HepG2 (cell line): ENCODE data around the gene SELENOH. TPM values are rescaled to one million over a fixed set of nuclear protein-coding genes. Genes with fewer than 3 reads are reported as not detected.

Experiments
- ATF7-NPFF ChIP-seq: sonication (generic); formaldehyde crosslinking; IDR thresholded peaks from 2 replicates; pipeline ENCODE4 v1.8.1; 2023; ENCODE audit warnings: mild to moderate bottlenecking, low read depth, missing genetic modification reagents, moderate library complexity
- BCL6 ChIP-seq: IDR thresholded peaks from 2 replicates; pipeline ENCODE4 v1.6.1; 2016; ENCODE audit warnings: missing genetic modification reagents, missing compliant biosample characterization
- CCAR2 ChIP-seq: fragments of 200-400 bp; formaldehyde crosslinking; optimal IDR thresholded peaks from 2 replicates; pipeline ENCODE3; 2018; ENCODE audit warnings: low read depth, mild to moderate bottlenecking, low read length, moderate library complexity
- CCDC6 ChIP-seq: sonication (generic); formaldehyde crosslinking; IDR thresholded peaks from 2 replicates; pipeline ENCODE4 v1.8.1; 2022; ENCODE audit warnings: mild to moderate bottlenecking, missing genetic modification reagents, moderate library complexity
- ELF1 ChIP-seq: sonication (generic); formaldehyde crosslinking; IDR thresholded peaks from 2 replicates; pipeline ENCODE4 v1.4.0; 2020; ENCODE audit warnings: missing genetic modification reagents
- GABPB1 ChIP-seq: IDR thresholded peaks from 2 replicates; pipeline ENCODE4 v1.6.1; 2016; ENCODE audit warnings: mild to moderate bottlenecking, missing genetic modification reagents, moderate library complexity, missing compliant biosample characterization
- HIVEP1 ChIP-seq: sonication (generic); formaldehyde crosslinking; IDR thresholded peaks from 2 replicates; pipeline ENCODE4 v1.4.0; 2020; ENCODE audit warnings: mild to moderate bottlenecking, missing genetic modification reagents
- JARID2 ChIP-seq: sonication (generic); formaldehyde crosslinking; IDR thresholded peaks from 2 replicates; pipeline ENCODE4 v1.8.1; 2023; ENCODE audit warnings: missing genetic modification reagents, inconsistent platforms; ENCODE audit not compliant: insufficient replicate concordance
- MATR3 ChIP-seq: sonication (generic); formaldehyde crosslinking; IDR thresholded peaks from 2 replicates; pipeline ENCODE4 v1.4.0; 2020; ENCODE audit warnings: missing genetic modification reagents
- NFE2L1 ChIP-seq: sonication (generic); formaldehyde crosslinking; IDR thresholded peaks from 2 replicates; pipeline ENCODE4 v1.4.0; 2020; ENCODE audit warnings: missing genetic modification reagents, mild to moderate bottlenecking, borderline replicate concordance
- NKX3-1 ChIP-seq: sonication (generic); formaldehyde crosslinking; IDR thresholded peaks from 2 replicates; pipeline ENCODE4 v1.5.0; 2020; ENCODE audit warnings: missing genetic modification reagents
- PITX1 ChIP-seq: sonication (generic); formaldehyde crosslinking; IDR thresholded peaks from 2 replicates; pipeline ENCODE4 v1.5.1; 2020; ENCODE audit warnings: mild to moderate bottlenecking, missing genetic modification reagents
- RARG ChIP-seq: sonication (generic); formaldehyde crosslinking; IDR thresholded peaks from 2 replicates; pipeline ENCODE4 v1.4.0; 2020; ENCODE audit warnings: low read depth, mild to moderate bottlenecking, missing genetic modification reagents
- SKI ChIP-seq: fragments of 450-650 bp; IDR thresholded peaks from one replicate; pipeline ENCODE4 v1.6.1; 2018; ENCODE audit warnings: mild to moderate bottlenecking; ENCODE audit not compliant: partially characterized antibody
- SOX6 ChIP-seq, 2 experiments: fragments of 450-650 bp in 1 of 2; sonication (generic) in 1 of 2; formaldehyde crosslinking in 1 of 2; IDR thresholded peaks; 2 replicates each; pipeline versions ENCODE4 v1.4.0 to v1.6.1; 2017 to 2020; ENCODE audit warnings: antibody characterized with exemption in 1 of 2, mild to moderate bottlenecking in 1 of 2, missing genetic modification reagents in 1 of 2
- ZSCAN25 ChIP-seq: sonication (generic); formaldehyde crosslinking; IDR thresholded peaks from 2 replicates; pipeline ENCODE4 v1.8.0; 2022; ENCODE audit warnings: mild to moderate bottlenecking, missing genetic modification reagents
- polyA plus RNA-seq, 8 experiments: library from polyadenylated mRNA; depleted of rRNA in 3 of 8; stranded (reverse) in 7 of 8; unstranded in 1 of 8; fragments of >200 nt; fragmentation: Illumina TruSeq in 4 of 8; extraction: Trizol in 4 of 8; gene quantifications; 2 replicates each; pipeline versions ENCODE4 v1.2.1 to v1.2.3, GENCODE V29; 2011 to 2016; ENCODE audit warnings: low read depth in 4 of 8, missing spikeins in 1 of 8, mixed read lengths in 1 of 8; ENCODE audit not compliant: insufficient read depth in 1 of 8
- total RNA-seq, 5 experiments: library from RNA; depleted of rRNA; stranded (reverse); fragments of >200 nt; fragmentation: Illumina TruSeq; extraction: Trizol; gene quantifications; 2 replicates each; pipeline ENCODE4 v1.2.3, GENCODE V29; 2016; ENCODE audit warnings: low read depth in 1 of 5
- TF ChIP-seq, protein P1 (sequence below): IDR thresholded peaks from 2 replicates; pipeline ENCODE4 v1.6.1; 2016; ENCODE audit warnings: low read depth, borderline replicate concordance
- TF ChIP-seq, protein P2 (sequence below): sonication (generic); formaldehyde crosslinking; IDR thresholded peaks from 2 replicates; pipeline ENCODE4 v1.4.0; 2020; ENCODE audit warnings: missing genetic modification reagents
- TF ChIP-seq, protein P3 (sequence below): sonication (generic); formaldehyde crosslinking; IDR thresholded peaks from 2 replicates; pipeline ENCODE4 v1.4.0; 2020; ENCODE audit warnings: mild to moderate bottlenecking, missing genetic modification reagents, borderline replicate concordance
- TF ChIP-seq, protein P4 (sequence below): sonication (generic); formaldehyde crosslinking; IDR thresholded peaks from 2 replicates; pipeline ENCODE4 v1.8.0; 2022; ENCODE audit warnings: missing genetic modification reagents, mild to moderate bottlenecking, borderline replicate concordance

Gene SELENOH
- total and polyA plus RNA-seq, 2 of the 13 experiments (the other 11 are each of a cell fraction or from before 2014, with no cell fraction given), result 27.2 to 77.4 TPM

DNA sequence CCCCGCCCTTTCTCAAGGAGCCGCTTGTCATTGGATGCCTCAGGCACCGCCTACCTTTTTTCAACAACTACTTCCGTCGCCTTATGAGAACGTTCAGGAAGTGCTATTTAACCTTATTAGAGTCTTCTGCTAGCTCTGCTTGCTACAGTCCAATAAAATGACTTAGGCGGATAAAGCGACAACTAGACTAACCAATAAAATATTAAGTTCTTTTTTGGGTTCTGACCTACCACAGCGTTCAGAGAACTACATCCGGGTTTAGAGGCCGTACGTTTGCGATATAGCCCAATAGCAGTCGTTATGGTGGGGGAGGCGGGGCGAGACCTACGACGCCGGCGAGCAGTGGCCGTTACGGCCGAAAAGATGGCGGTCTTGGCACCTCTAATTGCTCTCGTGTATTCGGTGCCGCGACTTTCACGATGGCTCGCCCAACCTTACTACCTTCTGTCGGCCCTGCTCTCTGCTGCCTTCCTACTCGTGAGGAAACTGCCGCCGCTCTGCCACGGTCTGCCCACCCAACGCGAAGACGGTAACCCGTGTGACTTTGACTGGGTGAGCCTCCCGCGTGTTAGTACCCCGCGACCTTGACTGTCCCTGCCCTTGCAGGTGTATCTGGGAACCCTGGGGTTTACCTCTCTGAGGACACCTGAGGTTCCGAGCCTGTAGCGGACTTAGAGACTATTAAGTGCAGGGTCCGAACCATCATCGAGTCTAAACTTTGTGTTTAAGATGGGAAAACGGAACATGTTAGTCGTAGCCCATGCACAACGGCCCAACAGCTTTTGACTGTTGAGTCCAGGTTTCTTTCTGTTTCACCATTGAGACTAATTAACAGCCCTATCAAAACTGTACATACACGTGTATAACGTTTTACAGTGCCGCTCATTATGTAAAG is 28.8 kb upstream of the SELENOH start, which contains the start of gene TMX2 (continued):
- TF ChIP-seq SOX6 (IDR thresholded peaks at IDR 0.05) (no peak), SOX6 (CRISPR knock-in tag; IDR thresholded peaks at IDR 0.05) (no peak), ELF1 (peak; percentile 83), PITX1 (CRISPR knock-in tag) (no peak), GABPB1 (peak; percentile 94), HIVEP1 (0 out of 2 replicates have a peak, but pooled peaks have one; percentile 2), JARID2 (CRISPR knock-in tag) (no peak), ATF7-NPFF (CRISPR knock-in tag) (0 out of 2 replicates have a peak, but pooled peaks have one; percentile 21), NFE2L1 (peak; percentile 83; the same call in 1 of the 2 replicates), CCAR2 (no peak), ZSCAN25 (CRISPR knock-in tag) (no peak), MATR3 (CRISPR knock-in tag) (no peak), BCL6 (no peak), CCDC6 (CRISPR knock-in tag) (no peak), NKX3-1 (CRISPR knock-in tag) (peak; percentile 66; the same call in 1 of the 2 replicates), SKI (no peak), RARG (CRISPR knock-in tag) (0 out of 2 replicates have a peak, but pooled peaks have one; percentile 21)
- TF ChIP-seq, protein P1, sequence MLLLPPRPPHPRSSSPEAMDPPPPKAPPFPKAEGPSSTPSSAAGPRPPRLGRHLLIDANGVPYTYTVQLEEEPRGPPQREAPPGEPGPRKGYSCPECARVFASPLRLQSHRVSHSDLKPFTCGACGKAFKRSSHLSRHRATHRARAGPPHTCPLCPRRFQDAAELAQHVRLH (CRISPR knock-in tag), result peak; percentile 58; the same call in 1 of the 2 replicates
- TF ChIP-seq, protein P2, sequence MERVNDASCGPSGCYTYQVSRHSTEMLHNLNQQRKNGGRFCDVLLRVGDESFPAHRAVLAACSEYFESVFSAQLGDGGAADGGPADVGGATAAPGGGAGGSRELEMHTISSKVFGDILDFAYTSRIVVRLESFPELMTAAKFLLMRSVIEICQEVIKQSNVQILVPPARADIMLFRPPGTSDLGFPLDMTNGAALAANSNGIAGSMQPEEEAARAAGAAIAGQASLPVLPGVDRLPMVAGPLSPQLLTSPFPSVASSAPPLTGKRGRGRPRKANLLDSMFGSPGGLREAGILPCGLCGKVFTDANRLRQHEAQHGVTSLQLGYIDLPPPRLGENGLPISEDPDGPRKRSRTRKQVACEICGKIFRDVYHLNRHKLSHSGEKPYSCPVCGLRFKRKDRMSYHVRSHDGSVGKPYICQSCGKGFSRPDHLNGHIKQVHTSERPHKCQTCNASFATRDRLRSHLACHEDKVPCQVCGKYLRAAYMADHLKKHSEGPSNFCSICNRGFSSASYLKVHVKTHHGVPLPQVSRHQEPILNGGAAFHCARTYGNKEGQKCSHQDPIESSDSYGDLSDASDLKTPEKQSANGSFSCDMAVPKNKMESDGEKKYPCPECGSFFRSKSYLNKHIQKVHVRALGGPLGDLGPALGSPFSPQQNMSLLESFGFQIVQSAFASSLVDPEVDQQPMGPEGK (CRISPR knock-in tag), result no peak
- TF ChIP-seq, protein P3, sequence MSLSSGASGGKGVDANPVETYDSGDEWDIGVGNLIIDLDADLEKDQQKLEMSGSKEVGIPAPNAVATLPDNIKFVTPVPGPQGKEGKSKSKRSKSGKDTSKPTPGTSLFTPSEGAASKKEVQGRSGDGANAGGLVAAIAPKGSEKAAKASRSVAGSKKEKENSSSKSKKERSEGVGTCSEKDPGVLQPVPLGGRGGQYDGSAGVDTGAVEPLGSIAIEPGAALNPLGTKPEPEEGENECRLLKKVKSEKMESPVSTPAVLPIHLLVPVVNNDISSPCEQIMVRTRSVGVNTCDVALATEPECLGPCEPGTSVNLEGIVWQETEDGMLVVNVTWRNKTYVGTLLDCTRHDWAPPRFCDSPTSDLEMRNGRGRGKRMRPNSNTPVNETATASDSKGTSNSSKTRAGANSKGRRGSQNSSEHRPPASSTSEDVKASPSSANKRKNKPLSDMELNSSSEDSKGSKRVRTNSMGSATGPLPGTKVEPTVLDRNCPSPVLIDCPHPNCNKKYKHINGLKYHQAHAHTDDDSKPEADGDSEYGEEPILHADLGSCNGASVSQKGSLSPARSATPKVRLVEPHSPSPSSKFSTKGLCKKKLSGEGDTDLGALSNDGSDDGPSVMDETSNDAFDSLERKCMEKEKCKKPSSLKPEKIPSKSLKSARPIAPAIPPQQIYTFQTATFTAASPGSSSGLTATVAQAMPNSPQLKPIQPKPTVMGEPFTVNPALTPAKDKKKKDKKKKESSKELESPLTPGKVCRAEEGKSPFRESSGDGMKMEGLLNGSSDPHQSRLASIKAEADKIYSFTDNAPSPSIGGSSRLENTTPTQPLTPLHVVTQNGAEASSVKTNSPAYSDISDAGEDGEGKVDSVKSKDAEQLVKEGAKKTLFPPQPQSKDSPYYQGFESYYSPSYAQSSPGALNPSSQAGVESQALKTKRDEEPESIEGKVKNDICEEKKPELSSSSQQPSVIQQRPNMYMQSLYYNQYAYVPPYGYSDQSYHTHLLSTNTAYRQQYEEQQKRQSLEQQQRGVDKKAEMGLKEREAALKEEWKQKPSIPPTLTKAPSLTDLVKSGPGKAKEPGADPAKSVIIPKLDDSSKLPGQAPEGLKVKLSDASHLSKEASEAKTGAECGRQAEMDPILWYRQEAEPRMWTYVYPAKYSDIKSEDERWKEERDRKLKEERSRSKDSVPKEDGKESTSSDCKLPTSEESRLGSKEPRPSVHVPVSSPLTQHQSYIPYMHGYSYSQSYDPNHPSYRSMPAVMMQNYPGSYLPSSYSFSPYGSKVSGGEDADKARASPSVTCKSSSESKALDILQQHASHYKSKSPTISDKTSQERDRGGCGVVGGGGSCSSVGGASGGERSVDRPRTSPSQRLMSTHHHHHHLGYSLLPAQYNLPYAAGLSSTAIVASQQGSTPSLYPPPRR (CRISPR knock-in tag), result no peak
- TF ChIP-seq, protein P4, sequence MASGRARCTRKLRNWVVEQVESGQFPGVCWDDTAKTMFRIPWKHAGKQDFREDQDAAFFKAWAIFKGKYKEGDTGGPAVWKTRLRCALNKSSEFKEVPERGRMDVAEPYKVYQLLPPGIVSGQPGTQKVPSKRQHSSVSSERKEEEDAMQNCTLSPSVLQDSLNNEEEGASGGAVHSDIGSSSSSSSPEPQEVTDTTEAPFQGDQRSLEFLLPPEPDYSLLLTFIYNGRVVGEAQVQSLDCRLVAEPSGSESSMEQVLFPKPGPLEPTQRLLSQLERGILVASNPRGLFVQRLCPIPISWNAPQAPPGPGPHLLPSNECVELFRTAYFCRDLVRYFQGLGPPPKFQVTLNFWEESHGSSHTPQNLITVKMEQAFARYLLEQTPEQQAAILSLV, result 0 out of 2 replicates have a peak, but pooled peaks have one; percentile 0
